GM12892 (cell line): ENCODE results near the gene AIFM3.

Experiments
- POLR2A ChIP-seq: IDR thresholded peaks from 2 replicates; pipeline ENCODE4 v1.6.1; 2011; ENCODE audit warnings: low read depth, low read length, control low read depth
- POLR2AphosphoS5 ChIP-seq: IDR thresholded peaks from 2 replicates; pipeline ENCODE4 v1.6.1; 2011; ENCODE audit warnings: low read depth, low read length, control low read depth
- TAF1 ChIP-seq: IDR thresholded peaks from 2 replicates; pipeline ENCODE4 v1.6.1; 2011; ENCODE audit warnings: low read depth, mild to moderate bottlenecking, control low read depth, low read length, borderline replicate concordance

DNA sequence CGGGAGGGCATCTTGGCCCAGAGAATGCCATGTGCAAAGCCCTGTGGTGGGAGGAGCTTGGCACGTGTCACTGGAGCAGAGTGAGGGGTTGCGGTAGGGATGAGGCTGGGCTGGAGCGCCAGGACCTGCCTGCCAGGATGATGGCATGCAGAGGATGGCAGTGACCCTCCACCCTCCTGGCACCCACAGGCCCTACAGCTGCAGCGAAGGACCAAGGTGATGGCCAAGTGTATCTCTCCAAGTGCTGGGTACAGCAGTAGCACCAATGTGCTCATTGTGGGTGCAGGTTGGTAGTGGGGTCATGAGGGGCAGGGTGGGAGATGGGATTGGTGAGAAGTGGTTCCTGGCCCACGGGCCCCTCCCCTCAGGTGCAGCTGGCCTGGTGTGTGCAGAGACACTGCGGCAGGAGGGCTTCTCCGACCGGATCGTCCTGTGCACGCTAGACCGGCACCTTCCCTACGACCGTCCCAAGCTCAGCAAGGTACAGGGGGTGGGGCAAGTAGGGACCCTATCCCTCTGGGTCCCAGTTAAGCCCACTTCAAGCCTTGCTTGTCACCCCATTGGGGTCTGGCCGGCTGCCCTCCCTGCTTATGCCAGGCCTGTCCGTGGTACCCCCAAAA, 7.4 kb downstream of the AIFM3 start:
- TF ChIP-seq POLR2AphosphoS5 (no peak), POLR2A (no peak), TAF1 (no peak)
